Measurements from ENCODE around the gene ORM1.

ORM1 gene

DNA sequence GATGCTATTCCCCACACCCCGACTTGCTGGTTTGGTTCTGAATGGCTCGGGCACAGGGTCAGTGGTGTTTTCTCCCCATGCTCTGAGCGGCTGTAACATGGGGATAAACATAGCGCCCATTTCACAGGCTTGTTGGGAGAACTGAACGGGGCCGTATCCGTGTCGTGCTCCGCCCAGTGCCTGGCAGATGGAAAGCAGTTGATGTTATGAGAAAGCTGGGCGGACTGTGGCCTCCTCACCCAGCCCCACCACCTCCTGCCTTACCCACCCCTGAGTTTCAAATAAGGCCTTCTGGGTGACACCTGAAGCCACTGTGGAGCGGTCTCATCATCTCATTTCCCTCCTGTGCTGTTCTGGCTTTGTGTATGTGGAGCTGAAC lies 21.3 kb downstream of the ORM1 start:
- no peak for DNase-seq (ENCODE audit: low read depth)

DNA sequence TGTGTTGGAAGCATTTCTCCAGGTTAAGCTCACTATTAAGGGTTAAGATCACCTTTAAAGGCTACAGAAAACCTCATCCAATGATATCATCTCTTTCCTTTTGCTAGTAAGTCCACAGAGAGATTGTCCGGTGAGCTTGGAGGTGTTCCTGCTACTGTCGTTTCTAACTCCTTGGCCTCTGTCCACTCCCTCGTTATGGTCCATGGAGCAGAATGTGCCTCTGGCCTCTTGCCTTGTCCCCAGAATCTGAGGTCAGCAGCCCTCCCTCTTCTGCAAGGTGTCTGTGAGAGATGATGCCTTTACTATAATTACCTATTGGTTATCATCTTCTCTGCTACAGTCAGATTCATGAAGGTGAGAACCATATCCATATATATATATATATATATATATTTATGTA lies 21.8 kb downstream of the ORM1 start:
- DNase-seq (ENCODE audit: low read depth), result no peak

DNA sequence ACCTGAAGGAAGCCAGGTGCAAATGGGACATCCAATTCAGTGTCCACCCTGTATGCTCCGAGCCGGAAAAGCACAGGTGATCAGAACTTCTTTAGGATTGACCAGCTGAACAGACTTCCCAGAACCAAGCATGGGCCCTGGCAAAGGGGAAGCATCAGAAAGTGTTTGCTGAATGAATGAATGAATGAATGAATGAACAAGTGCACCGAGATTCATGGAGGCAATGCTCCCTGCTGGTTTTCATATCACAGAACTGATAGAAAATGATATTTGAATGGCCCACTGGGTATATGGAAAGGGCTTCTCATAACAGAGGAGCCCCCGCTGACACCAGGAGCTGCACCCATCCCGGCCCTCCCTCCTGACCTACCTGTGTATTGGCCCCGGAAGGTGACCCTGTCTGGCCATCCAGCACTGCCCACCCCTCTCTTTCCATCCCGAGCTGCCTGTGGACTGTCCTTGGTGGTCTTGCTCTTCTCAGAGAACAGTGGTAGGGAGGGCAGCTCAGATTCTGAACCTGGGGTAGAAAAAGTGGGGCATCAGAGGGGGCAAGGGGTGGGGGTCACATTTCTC lies 22.7 kb downstream of the ORM1 start:
- DNase-seq (ENCODE audit: low read depth), result no peak

DNA sequence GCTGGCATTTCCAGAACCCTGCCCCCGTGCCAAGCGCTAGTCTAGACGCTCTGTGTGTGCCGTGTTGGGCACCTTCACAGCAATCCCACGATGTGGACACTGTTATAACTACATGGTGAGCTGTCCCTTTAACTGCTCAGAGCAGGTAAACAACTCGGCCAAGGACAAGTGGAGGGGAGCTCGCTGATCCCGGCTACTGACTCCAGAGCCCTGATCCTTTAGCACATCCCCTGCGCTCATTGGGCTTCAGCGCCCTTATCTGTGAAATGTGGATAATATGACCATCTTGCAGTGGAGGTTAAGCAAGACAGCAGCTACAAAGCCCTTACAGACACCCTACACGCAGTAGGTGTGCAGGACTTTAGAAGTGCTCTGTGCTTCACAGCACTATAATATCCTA lies 23.2 kb downstream of the ORM1 start:
- DNase-seq (ENCODE audit: low read depth), result no peak

DNA sequence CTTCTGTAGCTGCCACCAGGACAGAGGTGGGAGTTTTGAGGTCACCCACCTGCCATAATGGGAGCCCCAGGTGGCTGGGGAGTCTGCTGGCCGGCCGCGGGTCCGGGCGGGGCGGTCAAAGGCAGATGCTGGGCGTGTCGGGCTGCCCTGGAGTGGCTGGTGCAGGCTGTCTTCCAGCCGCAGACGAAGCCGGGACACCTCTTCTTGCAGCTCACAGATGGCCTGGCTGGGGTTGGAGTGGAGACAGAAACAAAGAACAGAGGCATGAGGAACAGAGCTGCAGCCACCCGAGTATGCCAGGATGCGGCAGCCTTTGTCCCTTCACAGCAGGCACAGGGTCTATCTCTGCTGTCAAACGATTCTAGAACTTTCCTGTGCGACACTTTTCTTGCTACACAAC lies 24.8 kb downstream of the ORM1 start:
- DNase-seq (ENCODE audit: low read depth), result no peak

DNA sequence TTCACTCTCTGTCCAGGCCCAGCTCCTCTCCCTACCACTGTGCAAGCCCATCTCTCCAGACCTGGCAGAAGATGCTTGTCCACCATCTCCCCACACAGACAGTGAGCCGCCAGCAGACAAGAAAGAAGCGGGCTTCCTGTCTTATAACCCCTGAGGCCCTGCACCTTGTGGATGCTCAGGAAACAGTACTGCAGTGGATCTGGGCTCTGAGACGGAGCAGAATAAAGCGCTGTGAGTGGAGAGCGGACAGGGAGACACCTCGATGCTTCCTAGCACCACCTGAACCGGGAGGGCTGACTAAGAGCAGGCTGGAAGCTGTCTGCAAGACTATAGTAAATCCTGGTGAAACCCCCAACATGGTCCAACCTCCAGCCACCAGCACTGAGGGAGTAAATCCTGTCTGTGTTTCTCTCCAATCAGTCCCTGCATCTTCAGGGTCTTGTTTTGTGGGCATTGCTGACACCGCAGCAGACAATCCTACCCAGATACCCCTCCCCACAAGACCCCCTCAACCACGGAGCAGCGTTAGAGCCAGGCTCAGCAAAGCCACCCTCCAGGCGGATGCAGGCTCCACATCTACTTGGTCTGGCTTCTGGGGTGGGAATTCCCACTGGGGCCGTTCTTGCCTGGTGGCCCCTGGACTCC lies 25.5 kb downstream of the ORM1 start:
- no peak for DNase-seq (ENCODE audit: low read depth)

DNA sequence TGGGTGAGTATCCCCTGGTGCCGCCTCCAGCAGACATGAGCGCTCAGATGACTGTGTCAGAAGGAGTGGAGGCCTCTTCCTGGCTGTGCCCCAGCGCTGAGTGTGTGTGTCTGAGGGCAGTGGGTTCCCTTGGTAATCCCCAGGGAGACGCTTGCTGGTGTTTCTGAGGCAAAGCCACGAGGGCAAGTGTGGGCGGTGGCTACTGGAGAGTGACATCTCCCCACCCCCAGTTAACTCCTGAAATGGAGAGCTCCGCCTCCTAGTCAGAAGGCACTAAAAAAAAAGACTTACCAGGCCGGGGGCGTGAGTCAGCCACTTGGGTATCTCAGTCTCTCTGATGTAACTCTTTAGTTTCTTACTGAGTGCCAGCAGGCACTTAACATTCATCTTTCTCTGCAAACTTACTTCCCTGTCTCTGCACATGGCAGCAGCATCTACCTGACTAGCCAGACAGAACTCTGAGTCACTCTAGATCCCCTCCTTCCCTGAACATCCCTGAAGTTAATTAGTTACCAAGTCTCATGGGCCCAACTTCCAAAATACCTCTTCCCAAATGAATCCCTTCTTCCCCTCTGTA lies 26.1 kb downstream of the ORM1 start:
- DNase-seq (ENCODE audit: low read depth), result peak; percentile 35

DNA sequence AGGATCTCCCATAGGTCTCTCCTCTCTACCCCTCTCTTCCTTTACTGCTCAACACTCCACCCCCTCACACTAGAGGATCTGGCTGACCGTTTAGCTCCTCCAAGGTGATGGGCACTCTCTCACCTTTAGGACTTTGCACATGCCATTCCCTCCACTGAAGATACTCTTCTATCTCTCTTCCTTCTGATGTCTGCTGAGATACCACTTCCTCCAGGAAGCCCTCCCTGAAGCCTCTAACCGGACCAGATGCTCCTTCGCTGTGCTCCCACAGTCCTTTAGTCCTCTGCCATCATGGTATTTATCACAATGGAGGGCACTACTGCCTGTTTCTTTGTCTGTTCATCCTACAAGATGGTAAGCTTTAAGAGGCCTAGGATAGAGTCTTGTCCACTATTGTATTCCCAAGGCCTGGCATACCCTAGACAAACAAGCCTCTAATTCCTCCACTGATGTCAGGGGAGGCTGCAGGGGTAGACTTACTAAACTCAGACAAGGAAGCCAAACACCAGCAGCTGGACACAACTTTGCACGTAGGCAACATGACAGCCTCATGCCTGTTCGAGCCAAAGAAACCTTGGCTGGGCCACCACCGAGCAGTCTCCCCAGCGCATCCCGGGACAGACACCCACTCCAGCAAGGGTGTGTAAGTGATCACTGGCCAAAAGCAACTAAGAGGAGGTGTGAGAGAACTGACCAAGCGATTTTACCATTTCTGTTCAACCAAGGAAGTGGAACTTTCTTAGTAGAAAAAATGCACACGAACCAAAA lies 27.0 kb downstream of the ORM1 start:
- DNase-seq (ENCODE audit: low read depth), result no peak

DNA sequence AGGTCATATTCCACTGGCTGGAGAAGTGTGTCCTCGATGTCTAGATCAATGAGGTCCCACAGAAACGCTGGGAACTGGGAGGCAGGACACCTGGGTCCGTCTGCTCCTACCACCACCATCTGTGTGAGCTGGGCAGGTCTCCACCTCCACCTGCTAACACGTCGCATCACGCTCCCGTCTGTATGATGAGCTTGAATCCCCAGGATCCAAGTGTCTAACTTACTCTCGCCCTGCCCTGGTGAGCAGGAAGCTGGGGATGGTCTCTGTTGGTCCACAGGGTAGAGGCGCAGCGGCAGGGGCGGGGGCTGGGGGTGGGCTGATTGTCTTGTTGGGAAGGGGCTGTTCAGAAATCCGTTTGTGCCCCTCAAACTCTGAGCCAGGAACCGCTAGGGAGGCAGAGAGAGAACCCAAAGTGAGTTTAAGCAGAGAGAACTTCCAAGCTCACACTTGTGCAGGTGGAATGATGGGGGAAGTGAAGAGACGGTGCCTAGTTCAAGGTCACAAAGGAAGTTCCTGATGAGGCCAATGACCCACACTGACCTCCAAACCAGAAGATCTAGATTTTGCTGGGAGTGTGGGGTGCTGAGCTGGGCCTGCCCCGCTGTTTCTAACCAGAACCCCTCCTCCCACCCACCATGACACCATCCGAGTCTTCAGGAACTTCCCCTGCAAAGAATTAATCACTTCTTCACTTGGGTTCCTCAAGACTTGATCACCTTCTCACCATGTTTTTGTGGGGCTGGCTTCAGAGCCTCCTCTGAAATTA lies 27.9 kb downstream of the ORM1 start:
- DNase-seq (ENCODE audit: low read depth), result no peak

DNA sequence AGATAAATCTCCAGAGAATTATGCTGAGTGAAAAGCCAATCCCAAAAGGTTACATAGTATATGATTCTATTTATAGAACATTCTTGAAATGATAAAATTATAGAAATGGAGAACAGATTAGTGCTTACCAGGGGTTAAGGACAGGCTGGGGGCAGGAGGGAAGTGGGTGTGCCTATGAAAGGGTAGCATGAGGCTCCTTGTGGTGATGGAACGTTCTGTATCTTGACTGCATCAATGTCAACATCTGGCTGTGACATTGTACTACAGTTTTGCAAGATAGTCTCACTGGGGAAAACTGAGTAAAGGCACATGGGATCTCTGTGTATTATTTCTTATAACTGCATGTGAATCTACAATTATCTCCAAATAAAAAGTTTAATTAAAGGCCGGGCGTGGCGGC lies 29.0 kb downstream of the ORM1 start:
- no peak for DNase-seq (ENCODE audit: low read depth)

DNA sequence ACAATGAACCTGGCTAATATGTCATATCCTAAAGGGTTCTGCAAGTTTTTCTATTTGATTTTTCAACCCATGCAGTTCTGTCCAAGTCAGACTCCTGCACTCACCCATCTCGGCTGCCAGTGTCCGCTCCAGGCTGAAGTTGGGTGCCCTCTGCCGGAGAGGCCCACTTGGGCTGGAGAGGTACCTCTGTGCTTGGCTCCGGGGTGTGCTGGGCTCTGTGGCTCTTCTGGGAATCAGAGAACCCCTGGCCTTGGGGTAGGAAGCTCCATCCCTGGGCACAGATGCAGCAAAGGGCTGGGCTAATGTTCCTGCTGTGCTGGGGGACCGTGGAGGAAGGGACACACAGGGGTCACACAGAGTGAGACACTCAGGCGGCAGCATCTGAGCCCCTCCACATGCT lies 32.9 kb downstream of the ORM1 start:
- DNase-seq (ENCODE audit: low read depth), result no peak

DNA sequence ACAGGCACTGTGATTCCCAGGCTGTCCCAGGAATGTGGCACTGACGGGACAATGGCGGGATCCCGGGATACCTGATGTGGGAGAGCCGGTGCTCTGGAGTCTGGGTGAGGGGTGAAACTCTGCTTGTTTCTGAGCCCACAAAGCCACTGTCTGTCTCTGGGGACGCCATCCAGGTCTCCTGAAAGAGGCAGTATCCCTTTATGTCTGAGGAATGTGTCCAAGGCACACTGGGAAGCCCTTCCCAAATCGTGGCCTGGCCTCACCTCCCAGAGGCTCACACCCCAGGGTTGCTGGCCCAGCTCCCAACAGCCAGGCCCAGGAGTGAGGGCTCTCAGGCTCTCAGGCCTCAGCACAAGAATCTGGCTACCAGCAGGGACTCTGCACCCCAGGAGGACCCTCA lies 33.9 kb downstream of the ORM1 start:
- no peak for DNase-seq (ENCODE audit: low read depth)

DNA sequence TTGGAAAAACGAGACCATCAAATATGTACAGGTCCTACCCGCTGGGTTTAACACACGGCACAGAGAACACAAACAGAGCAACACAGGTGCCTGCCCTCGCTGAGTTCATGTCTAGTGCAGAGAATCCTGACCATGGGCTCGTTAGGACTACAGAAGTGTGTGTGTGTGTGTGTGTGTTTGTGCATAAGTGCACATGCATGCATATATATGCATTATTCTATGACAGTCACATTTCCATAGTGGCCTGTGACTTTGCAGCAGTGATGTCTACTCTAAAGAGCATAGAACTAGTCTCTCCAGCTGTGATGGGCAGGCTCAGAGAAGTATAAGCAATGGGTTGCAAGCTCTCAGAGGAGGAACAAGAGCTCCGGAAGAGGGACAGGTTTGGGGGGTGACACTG lies 34.5 kb downstream of the ORM1 start:
- DNase-seq (ENCODE audit: low read depth), result no peak

DNA sequence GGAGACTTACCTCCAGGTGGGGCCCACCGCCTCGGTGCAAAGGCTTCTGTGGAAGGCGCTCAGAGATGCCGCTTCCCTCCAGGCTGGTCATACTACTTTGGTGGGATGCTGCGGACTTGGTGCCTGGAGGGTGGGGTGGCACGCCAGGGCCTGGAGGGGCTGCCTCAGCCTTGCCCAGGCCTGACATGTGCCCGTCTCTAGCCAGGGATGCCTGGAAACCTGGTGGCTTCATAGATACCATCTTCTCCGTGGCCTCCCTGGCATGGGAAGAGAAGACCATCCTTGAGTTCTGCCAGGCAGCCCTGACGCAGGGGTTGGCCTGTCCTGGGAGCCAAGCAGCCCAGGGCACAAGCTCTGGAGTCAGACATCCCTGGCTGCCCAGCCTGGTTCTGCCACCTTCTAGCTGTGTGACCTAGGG lies 35.0 kb downstream of the ORM1 start:
- no peak for DNase-seq (ENCODE audit: low read depth)

DNA sequence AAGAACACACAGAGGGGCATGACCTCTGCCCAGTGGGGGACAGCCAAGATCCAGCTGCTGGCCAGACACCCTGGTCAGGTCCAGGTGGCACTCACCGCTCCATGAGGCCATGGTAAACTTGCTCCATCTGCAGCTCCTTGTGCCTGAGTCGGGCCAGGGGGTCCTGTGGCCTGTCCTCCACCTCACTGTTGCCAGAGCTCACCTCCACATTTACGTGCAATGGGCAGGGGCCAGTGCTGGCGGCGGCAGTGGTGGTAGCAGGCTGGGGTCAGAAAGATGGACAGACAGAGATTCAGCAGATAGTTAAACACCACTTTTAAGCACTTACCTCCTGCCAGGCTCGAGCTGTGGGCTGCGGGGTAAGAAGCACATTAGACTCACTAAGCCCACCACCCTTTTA lies 36.9 kb downstream of the ORM1 start:
- no peak for DNase-seq (ENCODE audit: low read depth)

DNA sequence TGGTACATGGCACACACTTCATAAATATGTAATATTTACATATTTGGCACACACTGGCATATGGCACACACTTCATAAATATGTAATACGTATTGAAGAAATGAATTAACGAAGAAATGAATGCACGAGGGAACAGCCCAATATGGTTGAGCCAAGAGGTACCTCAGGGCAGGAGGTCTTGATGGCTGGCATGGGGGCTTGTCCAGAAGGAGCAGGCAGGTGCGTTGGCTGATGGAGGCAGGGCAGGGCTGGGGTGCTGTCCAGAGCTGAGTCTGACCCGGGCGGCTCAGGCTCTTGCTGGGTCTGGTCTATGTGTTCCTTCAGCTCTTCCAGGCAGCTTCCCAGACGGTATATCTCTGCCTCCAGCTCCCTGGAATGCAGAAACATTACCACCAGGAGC lies 38.6 kb downstream of the ORM1 start:
- DNase-seq (ENCODE audit: low read depth), result no peak

DNA sequence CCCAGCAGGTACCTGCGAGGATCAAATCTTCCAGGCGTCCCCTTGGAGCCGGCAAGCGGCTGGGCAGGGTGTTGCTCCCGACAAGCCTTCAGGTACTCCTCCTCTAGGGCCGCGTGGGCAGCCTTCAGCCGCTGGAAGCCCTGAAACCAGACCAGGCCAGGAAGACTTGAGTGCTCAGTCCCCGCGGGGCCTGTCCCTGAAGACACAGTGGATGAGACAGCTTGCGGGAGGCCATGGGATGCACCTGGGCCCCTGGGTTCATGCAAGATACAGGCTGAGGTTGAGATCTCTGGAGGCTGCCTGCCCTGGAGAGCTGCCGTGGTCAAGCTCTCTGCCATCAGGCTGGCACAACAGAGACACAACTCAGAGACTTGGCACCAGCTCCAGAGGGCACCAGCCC lies 39.5 kb downstream of the ORM1 start:
- DNase-seq (ENCODE audit: low read depth), result no peak

DNA sequence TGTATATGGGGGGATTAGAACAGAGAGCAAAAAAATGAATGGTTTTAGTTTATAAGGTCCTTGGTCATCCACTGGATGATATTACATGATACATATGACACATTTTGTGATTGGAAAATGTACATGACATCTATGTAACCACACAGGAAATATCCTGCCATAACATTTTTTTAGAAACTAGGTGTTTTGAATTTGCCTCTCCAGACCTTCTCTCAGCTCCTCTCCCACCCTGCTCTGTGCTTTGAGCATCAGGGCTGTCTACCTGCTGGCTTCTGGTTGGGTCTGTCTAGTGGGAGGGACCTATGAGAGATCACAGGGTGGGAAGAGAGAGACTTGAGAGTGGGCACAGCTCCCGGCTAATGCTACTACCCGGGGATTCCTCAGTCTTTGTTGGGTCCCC lies 40.5 kb downstream of the ORM1 start:
- no peak for DNase-seq (ENCODE audit: low read depth)

DNA sequence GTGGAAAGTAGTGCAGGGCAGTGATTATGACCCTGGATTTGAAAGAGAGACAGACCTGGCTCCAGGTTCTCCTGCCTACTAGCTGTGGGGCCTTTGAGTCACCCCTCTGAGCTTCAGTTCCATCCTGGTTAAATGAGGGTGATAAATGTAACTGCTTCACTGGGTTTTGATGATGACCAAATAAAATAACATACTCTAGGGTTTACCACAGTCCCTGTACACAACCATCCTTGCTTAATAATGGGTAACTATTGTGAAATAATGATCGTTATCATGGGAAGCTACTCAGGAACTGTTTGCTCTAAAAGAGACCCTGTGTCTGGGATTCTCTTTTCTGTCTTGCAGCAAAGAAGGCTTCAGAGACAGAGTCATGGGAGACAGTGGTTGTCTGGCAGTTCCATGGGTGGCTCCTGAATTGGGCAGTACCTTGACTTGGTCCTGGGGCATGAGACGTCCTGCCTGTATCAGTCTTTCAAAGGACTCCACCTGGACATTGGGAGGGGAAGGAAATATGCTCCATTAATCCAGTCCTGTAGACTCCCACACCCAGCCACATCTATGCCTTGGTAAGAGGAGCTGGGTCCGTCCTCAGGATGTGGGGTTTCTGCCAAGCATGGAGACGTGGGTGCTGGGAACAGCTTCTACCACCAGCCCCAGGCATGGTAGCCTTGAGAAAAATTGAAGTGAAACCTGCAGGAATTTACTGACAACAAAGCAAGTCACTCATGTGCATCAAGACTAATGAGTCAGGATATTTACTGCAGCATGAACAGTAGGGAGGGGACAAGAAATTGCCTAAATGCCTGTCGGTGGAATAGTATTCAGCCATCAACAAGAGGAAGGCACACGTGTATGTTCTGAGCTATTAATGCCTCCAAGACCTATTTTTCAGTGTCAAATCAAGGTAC lies 41.5 kb downstream of the ORM1 start:
- no peak for DNase-seq (ENCODE audit: low read depth)

DNA sequence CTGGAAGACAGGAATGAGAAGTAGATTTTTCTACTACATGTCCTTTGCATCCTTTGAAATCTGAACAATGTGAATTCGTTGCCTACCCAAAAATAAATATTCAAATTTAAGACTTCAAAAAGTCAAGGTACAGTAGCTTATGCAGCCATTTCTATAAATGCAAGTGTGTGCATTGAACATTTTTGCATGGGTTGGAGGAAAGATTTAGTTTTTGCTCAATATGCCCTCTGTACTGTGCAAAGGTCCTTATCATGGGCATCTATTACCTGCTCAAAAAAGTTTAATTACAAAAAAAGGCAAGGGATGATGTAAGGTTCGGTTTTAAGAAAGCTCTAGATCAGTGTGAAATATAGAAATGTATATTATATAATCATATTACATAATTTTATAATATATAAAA lies 42.3 kb downstream of the ORM1 start:
- no peak for DNase-seq (ENCODE audit: low read depth)

DNA sequence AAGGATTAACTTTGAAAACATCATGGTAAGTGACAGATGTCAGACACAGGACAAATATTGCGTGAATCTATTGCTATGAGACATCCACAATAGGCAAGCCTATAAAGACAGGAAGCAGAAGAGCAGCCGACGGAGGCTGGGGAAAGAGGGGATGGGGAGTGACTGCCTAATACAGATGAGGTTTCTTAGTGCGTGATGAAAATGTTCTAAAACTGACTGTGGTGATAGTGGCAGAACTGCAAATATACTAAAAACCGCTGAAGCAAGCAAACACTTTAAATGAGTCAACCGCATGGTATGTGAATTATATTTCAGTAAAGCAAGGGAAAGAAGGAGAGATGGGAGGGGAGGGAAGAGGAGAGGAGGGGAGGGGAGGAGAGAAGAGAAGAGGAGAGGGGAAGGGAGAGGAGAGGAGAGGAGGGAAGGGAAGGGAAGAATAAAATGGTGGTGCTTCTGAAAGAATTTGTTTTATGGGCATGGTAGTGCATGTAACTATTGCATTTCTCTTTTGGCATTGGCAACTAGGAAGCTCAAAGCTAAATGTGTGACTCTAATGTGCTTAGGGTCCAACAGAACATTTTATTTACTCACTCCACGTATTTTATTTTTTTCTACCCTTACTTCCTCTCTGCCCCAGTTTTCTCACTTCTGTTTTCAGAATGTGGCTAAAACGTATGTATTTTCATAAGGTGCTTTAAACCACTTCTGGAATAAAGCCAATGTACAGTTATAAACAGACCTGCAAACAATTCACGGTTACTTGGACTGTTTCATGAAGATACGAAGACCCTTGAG lies 43.6 kb downstream of the ORM1 start:
- DNase-seq (ENCODE audit: low read depth), result no peak

Measured in T follicular helper cell (primary cell).